HG03159 (cell line): Measurements from ENCODE around the gene APEH.

Experiments used
- ATAC-seq: cut with Tn5 transposase; IDR thresholded peaks from one replicate; pipeline ENCODE4 v1.9.1; 2021; ENCODE audit warnings: mild to moderate bottlenecking, moderate library complexity; ENCODE audit not compliant: unreplicated experiment

APEH gene

DNA sequence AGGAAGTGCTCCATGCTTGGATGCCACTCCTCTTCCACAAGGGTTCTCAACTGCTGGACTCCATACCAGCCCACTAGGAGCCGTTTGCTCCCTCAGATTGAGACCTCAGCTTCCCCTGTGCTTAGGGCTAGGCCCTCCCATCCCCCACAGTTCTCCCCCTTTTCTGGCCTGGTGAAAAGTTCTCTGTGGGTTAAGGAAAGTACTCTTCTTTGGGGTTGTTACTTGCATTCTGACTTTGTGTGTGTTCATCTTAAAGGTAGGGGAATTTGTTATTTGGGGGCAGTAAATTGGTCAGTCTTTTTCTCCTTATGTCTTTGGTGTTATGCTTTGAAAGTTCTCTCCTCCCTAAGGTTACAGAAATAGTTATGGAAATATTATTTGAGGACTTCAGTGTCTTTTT is 24.0 kb upstream of the APEH start:
- ATAC-seq: no peak

DNA sequence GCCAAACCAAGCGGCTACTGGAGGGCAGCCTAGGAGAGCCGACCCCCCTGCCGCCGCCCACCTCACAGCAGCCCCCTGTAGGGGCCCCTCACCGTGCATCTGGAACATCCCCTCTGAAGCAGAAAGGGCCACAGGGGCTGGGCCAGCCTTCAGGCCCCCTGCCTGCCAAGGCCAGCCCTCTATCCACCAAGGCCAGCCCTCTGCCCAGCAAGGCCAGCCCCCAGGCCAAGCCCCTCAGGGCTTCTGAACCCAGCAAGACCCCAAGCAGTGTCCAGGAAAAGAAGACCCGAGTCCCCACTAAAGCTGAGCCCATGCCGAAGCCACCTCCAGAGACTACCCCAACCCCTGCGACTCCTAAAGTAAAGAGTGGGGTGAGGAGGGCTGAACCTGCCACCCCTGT is 23.5 kb upstream of the APEH start:
- no peak for ATAC-seq

DNA sequence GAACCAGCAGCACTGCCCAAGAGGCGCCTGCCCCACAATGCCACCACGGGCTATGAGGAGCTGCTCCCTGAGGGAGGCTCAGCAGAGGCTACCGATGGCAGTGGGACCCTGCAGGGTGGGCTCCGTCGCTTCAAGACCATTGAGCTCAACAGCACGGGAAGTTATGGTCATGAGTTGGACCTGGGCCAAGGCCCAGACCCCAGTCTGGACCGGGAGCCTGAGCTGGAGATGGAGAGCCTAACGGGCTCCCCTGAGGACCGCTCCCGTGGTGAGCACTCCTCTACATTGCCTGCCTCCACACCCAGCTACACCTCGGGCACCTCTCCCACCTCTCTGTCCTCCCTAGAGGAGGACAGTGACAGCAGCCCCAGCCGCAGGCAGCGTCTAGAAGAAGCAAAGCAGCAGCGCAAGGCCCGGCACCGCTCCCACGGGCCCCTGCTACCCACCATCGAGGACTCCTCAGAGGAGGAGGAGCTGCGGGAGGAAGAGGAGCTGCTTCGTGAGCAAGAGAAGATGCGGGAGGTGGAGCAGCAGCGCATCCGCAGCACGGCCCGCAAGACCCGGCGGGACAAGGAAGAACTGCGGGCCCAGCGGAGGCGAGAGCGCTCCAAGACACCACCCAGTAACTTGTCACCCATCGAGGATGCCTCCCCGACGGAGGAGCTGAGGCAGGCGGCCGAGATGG is 21.8 kb upstream of the APEH start:
- no peak for ATAC-seq

DNA sequence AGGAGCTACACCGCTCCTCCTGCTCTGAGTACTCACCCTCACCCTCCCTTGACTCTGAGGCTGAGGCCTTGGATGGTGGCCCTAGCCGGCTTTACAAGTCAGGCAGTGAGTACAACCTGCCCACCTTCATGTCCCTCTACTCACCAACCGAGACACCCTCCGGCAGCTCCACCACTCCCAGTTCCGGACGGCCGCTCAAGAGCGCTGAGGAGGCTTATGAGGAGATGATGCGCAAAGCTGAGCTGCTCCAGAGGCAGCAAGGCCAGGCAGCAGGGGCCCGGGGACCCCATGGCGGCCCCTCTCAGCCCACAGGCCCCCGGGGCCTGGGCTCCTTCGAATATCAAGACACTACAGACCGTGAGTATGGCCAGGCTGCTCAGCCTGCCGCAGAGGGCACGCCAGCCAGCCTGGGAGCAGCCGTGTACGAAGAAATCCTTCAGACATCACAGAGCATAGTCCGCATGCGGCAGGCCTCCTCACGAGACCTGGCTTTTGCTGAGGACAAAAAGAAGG is 21.2 kb upstream of the APEH start:
- no peak for ATAC-seq

DNA sequence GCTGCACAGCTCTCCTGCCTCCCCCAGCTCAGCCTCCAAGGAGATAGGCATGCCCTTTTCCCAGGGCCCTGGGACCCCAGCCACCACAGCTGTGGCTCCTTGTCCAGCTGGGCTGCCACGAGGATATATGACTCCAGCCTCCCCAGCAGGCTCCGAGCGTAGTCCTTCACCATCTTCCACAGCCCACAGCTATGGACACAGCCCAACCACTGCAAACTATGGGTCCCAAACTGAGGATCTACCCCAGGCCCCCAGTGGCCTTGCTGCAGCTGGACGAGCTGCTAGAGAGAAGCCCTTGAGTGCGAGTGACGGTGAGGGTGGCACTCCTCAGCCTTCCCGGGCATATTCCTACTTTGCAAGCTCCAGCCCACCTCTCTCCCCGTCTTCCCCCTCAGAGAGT is 20.5 kb upstream of the APEH start:
- ATAC-seq: no peak

DNA sequence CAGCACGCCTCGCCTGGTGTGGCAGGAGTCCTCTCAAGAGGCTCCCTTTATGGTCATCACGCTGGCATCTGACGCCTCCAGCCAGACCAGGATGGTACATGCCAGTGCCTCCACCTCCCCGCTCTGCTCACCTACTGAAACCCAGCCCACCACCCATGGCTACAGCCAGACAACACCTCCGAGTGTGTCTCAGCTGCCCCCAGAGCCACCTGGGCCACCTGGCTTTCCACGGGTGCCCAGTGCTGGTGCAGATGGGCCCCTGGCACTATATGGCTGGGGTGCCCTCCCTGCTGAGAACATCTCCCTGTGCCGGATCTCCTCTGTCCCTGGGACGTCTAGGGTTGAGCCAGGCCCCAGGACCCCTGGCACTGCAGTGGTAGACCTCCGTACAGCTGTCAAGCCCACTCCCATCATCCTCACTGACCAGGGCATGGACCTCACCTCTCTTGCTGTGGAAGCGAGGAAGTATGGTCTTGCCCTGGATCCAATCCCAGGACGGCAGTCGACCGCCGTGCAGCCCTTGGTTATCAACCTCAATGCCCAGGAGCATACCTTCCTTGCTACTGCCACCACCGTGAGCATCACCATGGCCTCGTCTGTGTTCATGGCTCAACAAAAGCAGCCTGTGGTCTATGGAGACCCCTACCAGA is 19.9 kb upstream of the APEH start:
- no peak for ATAC-seq

DNA sequence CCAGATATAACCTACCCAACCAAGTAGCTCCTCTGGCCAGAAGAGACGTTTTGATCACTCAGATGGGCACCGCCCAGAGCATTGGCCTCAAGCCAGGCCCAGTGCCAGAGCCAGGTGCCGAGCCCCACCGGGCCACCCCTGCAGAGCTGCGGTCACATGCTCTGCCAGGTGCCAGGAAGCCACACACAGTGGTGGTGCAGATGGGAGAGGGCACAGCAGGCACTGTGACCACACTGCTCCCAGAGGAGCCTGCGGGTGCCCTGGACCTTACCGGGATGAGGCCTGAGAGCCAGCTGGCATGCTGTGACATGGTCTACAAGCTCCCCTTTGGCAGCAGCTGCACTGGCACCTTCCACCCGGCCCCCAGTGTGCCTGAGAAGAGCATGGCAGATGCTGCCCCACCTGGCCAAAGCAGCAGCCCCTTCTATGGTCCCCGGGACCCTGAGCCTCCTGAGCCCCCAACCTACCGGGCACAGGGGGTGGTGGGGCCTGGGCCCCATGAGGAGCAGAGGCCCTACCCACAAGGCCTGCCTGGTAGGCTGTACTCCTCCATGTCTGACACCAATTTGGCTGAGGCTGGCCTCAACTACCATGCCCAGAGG is 19.1 kb upstream of the APEH start:
- ATAC-seq: no peak

DNA sequence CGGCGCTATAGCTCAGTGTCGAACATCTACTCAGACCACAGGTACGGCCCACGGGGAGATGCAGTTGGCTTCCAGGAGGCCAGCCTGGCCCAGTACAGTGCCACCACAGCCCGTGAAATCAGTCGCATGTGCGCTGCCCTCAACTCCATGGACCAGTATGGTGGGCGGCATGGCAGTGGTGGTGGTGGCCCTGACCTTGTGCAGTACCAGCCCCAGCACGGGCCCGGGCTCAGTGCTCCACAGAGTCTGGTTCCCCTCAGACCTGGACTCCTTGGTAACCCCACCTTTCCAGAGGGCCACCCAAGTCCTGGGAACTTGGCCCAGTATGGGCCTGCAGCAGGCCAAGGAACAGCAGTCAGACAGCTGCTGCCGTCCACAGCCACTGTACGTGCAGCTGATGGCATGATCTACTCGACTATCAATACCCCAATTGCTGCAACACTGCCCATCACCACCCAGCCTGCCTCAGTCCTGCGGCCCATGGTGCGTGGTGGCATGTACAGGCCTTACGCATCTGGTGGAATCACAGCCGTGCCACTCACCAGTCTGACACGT is 18.3 kb upstream of the APEH start:
- no peak for ATAC-seq

DNA sequence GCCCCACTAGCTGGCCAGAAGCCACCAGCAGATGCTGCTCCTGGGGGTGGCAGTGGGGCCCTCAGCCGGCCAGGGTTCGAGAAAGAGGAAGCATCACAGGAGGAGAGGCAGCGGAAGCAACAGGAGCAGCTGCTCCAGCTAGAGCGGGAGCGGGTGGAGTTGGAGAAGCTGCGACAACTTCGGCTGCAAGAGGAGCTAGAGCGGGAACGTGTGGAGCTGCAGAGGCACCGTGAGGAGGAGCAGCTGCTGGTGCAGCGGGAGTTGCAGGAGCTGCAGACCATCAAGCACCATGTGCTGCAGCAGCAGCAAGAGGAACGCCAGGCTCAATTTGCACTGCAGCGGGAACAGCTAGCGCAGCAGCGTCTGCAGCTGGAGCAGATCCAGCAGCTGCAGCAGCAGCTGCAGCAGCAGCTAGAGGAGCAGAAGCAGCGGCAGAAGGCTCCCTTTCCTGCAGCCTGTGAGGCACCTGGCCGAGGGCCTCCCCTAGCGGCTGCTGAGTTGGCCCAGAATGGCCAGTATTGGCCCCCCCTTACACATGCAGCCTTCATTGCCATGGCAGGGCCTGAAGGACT is 17.5 kb upstream of the APEH start:
- no peak for ATAC-seq

DNA sequence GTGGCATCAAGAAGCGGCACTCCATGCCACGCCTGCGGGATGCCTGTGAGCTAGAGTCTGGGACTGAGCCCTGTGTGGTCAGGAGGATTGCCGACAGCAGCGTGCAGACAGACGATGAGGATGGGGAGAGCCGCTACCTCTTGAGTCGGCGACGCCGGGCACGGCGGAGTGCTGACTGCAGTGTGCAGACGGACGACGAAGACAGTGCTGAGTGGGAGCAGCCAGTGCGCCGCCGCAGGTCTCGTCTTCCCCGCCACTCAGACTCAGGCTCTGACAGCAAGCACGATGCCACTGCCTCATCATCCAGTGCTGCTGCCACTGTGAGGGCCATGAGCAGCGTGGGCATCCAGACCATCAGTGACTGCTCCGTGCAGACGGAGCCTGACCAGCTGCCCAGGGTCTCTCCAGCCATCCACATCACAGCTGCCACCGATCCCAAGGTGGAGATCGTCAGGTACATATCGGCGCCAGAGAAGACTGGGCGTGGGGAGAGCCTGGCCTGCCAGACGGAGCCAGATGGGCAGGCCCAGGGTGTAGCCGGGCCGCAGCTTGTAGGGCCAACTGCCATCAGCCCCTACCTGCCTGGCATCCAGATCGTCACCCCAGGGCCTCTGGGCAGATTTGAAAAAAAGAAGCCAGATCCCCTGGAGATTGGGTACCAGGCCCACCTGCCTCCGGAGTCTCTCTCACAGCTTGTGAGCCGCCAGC is 16.8 kb upstream of the APEH start:
- ATAC-seq: no peak

DNA sequence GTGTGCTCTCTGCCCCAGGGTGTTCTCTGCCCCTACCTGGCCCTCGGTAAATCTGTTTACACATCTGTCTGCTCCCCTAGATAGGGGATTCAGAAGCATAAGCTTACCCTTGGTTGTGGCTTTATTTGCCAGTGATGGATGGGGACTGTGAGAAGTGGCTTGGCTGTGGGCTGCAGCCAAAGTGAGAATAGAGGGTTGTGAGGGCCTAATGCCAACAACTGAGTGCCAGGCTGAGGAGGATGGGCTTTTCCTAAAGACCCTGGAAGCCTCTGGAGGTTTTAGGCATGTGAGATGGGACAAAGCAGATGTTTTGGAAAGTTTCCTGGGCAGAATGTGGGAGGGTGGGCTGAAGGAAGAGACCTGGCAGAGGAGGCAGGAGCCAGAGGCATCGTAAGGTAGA is 15.4 kb upstream of the APEH start:
- no peak for ATAC-seq

DNA sequence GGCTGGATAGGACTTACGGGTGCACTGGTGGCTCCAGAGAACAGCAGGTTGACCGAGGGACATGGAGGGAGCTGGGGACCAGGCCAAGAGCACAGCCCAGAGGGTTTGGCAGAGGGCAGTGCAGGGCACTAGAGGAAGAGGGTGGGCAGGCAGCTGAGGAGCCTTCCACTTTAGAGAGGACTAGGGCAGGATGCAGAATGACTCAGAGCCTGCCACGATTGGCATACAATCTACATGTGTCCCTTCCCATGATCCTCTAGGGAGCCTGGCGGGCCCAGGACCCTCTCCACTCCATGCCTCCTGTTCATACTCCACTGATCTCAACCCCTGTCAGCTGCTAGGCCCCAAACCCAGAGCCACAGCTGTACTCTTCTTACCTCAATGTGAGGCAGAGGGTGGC is 14.4 kb upstream of the APEH start:
- ATAC-seq: no peak

DNA sequence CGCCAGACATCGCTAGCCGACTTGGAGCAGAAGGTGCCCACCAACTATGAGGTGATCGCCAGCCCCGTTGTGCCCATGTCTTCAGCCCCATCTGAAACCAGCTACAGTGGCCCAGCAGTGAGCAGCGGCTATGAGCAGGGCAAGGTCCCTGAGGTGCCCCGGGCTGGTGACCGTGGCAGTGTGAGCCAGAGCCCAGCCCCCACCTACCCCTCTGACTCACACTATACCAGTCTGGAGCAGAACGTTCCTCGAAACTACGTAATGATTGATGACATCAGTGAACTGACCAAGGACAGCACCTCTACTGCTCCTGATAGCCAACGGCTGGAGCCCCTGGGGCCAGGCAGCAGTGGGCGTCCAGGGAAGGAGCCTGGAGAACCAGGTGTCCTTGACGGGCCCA is 12.9 kb upstream of the APEH start:
- ATAC-seq: no peak

DNA sequence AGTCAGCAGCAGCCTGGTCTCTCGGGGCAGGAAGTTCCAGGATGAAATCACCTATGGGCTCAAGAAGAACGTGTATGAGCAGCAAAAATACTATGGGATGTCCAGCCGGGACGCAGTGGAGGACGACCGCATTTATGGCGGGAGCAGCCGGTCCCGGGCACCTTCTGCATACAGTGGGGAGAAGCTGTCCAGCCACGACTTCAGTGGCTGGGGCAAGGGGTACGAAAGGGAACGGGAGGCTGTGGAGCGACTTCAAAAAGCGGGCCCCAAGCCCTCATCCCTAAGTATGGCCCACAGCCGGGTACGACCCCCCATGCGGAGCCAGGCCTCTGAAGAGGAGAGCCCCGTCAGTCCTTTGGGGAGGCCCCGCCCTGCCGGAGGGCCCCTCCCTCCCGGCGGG is 12.1 kb upstream of the APEH start:
- no peak for ATAC-seq

DNA sequence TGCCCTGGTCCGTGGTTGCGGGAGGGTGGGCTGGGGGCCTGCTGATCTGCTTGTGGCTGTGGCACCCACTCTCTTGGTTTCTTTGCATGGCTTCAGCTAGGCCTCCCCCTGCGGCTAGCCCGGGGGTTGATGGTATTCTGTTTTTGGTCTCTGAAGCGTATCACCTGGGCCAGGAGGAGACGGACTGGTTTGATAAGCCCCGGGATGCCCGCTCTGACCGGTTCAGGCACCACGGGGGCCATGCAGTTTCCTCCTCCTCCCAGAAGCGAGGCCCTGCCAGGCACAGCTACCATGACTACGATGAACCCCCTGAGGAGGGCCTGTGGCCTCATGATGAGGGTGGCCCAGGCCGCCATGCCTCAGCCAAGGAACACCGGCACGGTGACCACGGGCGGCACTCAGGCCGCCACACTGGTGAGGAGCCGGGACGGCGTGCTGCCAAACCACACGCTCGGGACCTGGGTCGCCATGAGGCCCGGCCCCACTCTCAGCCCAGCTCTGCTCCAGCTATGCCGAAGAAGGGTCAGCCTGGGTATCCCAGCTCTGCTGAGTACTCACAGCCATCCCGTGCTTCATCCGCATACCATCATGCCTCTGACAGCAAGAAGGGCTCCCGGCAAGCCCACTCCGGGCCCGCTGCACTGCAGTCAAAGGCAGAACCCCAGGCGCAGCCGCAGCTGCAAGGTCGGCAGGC is 11.3 kb upstream of the APEH start:
- no peak for ATAC-seq

DNA sequence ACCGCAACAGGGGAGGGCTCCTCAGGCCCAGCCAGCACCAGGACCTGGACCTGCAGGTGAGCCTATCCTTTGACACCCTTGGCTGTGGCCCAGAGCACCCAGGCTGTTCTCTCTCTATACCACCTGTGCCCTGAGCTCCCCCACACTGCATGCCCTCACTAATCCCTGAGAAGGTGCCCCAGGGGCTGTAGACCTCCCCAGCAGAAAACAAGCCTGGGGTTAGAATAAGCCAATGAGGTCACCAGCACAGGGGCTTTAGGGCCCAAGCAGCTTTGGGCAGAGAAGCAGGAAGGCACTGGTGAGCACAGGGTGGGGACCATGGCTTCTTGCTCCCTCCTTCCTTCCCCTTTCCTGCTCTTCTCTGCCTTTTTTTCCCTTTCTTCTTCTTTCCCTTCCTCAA is 10.3 kb upstream of the APEH start:
- no peak for ATAC-seq

DNA sequence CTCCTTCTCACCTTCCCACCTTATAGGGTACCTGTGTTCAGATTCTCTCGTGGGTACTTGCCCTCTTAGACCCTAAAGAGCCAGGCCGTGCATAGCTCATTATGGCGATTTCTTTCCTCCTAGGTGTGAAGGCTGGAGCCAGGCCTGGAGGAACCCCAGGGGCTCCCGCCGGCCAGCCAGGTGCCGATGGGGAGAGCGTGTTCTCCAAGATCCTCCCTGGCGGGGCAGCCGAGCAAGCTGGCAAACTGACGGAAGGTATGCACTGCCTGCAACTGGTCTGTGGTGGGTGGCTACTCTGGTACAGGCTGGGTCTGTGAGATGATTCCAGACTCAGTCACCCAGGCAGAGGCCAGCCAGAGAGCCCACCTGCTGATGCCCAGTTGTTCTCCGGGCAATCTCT is 9.9 kb upstream of the APEH start:
- no peak for ATAC-seq

DNA sequence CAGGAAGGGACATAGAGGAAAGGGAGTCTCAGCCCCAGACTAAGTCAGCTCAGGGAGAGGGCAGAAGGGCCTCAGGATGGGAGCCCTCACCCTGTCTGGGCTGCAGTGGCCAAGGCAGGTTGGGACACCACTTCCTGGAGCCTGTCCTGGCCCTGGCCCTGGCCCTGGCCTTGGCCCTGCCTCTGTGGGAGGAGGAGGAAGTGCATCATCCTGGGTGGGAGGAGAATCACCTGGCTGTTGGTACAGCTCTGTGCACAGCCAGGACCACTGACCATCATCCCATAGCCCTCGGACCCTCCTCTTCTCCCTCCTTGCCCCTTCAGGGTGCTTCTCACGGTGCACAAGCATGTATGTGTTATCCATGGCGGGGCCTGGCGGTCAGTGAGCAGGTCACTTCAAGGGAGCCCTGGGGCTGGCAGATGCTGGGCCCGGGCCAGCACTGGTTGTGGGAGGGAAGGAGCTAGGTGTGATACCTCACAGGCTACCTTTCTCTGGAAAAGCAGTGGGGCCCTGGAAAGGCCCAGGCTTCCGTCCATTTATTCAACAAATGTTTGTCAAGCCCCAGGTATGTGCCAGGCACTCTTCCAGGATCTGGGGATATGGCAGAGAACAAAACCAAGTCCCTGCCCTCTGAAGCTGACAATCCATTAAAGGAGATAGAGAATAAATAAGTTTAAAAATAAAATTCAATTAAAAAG is 8.2 kb upstream of the APEH start:
- no peak for ATAC-seq

DNA sequence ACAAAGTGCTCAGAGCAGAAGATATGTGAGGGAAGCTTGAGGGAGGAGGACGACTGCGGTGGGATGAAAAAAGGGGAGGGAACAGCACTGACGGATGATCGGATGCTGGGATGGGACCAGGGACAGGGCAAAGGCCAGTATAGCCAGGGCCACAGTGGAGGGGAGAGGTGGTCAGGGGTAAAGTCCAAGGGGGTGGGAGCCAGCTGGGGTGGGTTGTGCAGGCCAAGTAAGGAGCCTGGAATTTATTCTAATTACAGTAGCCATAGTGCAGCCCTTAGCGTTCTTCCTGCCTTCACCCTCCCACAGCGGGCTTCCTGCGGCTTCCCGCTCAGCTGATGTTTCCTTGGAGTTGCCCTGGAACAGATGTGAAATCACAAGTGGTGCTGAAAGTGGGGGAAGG is 7.6 kb upstream of the APEH start:
- no peak for ATAC-seq
